Natural killer cell treated with Interleukin-12 subunit alpha and Interleukin-12 subunit beta and Interleukin-15 and Interleukin-18, amount 100 ng/mL, for 72 hours (primary cell): ENCODE results near the gene C1orf21. TPM values are rescaled to one million over a fixed set of nuclear protein-coding genes. Genes with fewer than 3 reads are reported as not detected.

Experiments
- ATAC-seq, 2 donors: fragments of 150-1000 bp; cut with Tn5 transposase in 1 of 2; sonication (Bioruptor Pico), chemical (Tn5 transposase) in 1 of 2; 2 replicates each; pipeline ENCODE4 v1.10.0; 2021
- DNase-seq: peaks from one replicate; pipeline ENCODE4 v3.0.0; 2022; ENCODE audit warnings: low spot score
- H3K27ac Mint-ChIP-seq, 2 donors: 1 replicate in 1 of 2; 2 replicates in 1 of 2; pipeline ENCODE4 v1.8.0; 2022; ENCODE audit warnings: mixed read lengths in 2 of 2, mild to moderate bottlenecking in 1 of 2, moderate library complexity in 1 of 2
- H3K27me3 Mint-ChIP-seq, 2 donors: 1 replicate in 1 of 2; 2 replicates in 1 of 2; pipeline ENCODE4 v1.8.0; 2022; ENCODE audit warnings: mixed read lengths in 2 of 2
- H3K36me3 Mint-ChIP-seq: one replicate; pipeline ENCODE4 v1.8.0; 2022; ENCODE audit warnings: mixed read lengths
- H3K4me1 Mint-ChIP-seq, 2 donors: 1 replicate in 1 of 2; 2 replicates in 1 of 2; pipeline ENCODE4 v1.8.0; 2022; ENCODE audit warnings: low read depth in 2 of 2, mixed read lengths in 2 of 2, mild to moderate bottlenecking in 1 of 2
- H3K4me3 Mint-ChIP-seq: one replicate; pipeline ENCODE4 v1.8.0; 2022; ENCODE audit warnings: mixed read lengths
- H3K9me3 Mint-ChIP-seq: 2 replicates; pipeline ENCODE4 v1.8.0; 2022; ENCODE audit warnings: mixed read lengths
- total RNA-seq, 2 donors: library from RNA; stranded (reverse); gene quantifications; one replicate each; pipeline ENCODE4 v1.2.3, GENCODE V29; 2022

The C1orf21 gene
- total RNA-seq, 2 donors from 2014 or later: 18.0 to 28.3 TPM

DNA sequence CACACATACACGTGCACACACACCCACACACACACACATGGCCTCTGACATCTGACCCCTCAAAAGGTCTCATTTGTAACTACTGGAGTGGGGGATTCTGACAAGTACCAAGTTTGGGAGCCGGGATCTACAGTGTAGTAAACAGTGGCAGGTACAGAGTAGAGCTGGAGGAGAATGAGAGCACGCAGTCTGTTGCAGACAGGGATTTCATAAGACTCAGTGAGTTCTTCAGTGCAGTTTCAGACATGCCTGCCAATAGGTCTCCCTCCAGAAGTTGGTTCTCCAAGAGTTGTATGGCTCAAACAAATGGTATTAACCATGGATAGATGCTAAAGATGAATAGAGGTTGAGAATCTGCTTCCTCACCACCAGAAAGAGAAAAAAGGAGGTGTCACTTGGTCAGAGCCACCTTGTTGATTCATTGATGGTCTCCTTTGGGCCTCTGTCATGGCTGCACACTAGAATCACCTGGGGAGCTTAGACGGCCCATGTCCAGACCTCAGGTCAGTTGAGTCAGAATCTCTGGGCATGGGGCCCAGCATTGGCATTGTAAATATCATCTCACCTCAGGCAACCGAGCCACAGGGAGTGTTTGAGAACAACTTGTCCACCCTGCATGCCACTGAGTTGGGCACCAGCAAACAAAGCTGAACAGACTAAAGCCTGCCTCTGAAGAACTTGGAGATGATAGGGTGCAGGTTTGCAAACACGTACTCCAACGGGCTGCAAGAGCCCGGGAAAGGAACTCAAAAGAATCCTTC is 245.8 kb downstream of the C1orf21 start:
- Mint-ChIP-seq H3K4me1 (peaks cover 7 to 10% of the 10 kb centered on the region in 2 donors), H3K27me3 (no peaks in the 10 kb centered on the region), H3K4me3 (no peak overlapping the region), H3K9me3 (no peaks in the 10 kb centered on the region), H3K27ac (no peak overlapping the region), H3K36me3 (no peaks in the 10 kb centered on the region)
- DNase-seq: no peak
- ATAC-seq: no peak

DNA sequence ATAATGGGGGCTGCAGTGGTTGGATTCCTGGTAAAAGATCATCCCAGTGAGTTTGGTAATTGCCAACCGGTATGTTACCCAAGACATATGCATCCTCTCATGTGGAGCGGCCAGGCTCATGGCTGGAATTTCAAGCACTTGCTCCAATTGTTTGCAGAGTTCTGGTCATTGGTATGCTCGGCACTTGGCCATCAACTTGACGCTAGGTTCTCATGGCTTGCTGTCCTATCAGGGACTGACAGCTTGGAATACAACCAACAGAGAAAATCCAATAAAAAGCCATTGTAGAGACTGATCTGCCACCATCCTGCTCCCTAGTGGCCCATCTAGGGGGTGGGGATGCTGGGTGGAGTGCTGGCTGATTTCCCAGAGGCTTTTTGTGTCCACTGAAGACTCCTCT is 247.0 kb downstream of the C1orf21 start:
- no peak overlapping the region for H3K27ac Mint-ChIP-seq
- DNase-seq (no peak), ATAC-seq (no peak)
- H3K4me1 Mint-ChIP-seq: peaks cover 7 to 13% of the 10 kb centered on the region in 2 donors
- no peaks in the 10 kb centered on the region for H3K9me3 Mint-ChIP-seq
- H3K27me3 Mint-ChIP-seq: no peaks in the 10 kb centered on the region
- H3K36me3 Mint-ChIP-seq: no peaks in the 10 kb centered on the region
- no peak overlapping the region for H3K4me3 Mint-ChIP-seq

GRCh38 chr1:184634296-184634695 is 247.5 kb downstream of the C1orf21 start:
- no peak overlapping the region for H3K4me3 Mint-ChIP-seq
- no peaks in the 10 kb centered on the region for H3K36me3 Mint-ChIP-seq
- no peak for ATAC-seq
- no peak overlapping the region for H3K27ac Mint-ChIP-seq
- no peaks in the 10 kb centered on the region for H3K27me3 Mint-ChIP-seq
- DNase-seq: no peak
- H3K4me1 Mint-ChIP-seq: peaks cover 2 to 9% of the 10 kb centered on the region in 2 donors
- H3K9me3 Mint-ChIP-seq: no peaks in the 10 kb centered on the region

DNA sequence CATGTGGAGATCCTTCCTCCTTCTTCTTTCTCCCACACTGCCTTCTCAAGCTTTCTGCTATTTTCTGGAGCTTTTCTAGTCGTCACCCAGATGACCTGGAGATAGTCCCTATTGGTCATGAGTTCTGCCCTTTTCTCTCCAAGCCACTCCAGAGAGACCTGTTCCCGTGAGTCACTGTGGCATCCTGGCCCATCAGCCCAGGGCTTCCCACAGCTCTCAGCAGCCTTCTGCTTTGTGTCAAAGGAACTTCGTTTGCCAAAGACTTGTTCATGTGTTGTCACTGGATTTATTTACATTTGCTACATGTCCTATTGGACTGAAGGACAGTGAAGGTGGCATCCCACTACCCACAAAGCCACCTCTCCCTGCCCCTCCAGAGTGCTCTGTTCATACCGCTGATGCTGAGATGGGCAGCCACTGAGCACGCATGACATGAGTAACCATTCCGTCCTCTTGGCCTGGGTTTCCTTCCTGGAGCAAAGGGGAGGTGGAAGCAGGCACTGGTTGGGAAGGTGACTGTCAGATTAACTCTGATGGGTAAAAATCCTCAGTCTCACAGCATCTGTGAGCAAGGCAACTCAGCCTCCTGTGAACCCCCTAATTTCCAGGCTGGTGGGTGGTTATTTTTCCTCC is 248.6 kb downstream of the C1orf21 start:
- Mint-ChIP-seq H3K36me3 (no peaks in the 10 kb centered on the region), H3K9me3 (no peaks in the 10 kb centered on the region), H3K4me3 (no peak overlapping the region), H3K4me1 (peaks cover 0 to 7% of the 10 kb centered on the region in 2 donors), H3K27me3 (no peaks in the 10 kb centered on the region), H3K27ac (peak overlapping the region in 1 of 2 donors; percentile 10)
- DNase-seq (no peak), ATAC-seq (no peak)

DNA sequence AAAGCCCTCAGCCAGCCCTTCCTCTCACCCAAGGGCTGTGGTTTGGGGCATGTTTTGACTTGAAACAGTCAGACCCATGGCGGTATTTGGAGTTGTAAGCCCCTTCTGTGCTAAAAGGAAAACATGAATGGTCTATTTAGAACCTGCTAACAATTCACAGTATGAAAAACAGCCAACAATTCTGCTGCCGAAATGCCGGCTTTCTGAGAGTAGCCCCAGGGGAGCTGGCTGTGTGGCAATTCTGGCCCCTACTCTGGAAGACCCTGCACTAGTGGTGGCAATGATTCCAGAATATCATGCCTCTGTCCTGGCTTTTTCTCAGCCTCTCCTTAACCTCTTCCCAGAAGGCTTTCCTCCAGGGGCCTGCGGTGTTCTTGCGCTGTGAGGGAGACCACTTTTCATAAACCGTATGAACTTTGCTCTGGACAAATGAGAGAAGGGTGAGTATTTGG is 249.2 kb downstream of the C1orf21 start:
- H3K4me3 Mint-ChIP-seq: no peak overlapping the region
- H3K36me3 Mint-ChIP-seq: no peaks in the 10 kb centered on the region
- no peaks in the 10 kb centered on the region for H3K27me3 Mint-ChIP-seq
- peaks cover 0 to 7% of the 10 kb centered on the region in 2 donors for H3K4me1 Mint-ChIP-seq
- ATAC-seq (no peak), DNase-seq (no peak)
- H3K9me3 Mint-ChIP-seq: no peaks in the 10 kb centered on the region
- H3K27ac Mint-ChIP-seq: peak overlapping the region in 1 of 2 donors; percentile 10

DNA sequence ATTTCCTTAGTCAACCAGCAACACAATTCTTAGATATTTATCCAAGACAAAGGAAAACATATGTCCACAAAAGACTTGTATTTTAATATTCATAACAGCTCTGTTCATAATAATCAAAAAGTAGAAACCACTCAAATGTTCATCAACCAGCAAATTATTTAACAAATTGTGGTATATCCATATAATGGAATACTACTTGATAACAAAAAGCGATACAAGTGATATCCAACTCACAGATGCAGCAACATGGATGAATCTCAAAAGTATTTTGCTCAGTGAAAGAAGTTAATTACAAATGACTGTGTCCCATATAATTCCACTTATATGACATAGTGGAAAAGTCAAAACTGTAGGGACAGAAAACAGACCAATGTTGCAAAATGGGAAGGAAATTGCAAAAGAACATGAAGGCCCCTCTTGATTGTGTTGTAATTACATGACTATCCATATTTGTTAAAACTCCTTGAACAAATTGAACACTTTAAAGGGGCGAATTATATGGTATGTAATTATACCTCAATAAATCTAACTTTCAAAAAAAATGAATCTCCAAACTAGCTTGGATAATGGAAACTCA is 250.9 kb downstream of the C1orf21 start:
- Mint-ChIP-seq H3K9me3 (no peaks in the 10 kb centered on the region), H3K27ac (no peak overlapping the region), H3K27me3 (no peaks in the 10 kb centered on the region), H3K4me1 (peaks cover 0 to 7% of the 10 kb centered on the region in 2 donors), H3K4me3 (no peak overlapping the region), H3K36me3 (no peaks in the 10 kb centered on the region)
- DNase-seq (no peak), ATAC-seq (no peak)

- Mint-ChIP-seq H3K4me1 (peaks cover 0 to 7% of the 10 kb centered on the region in 2 donors), H3K27ac (no peak overlapping the region), H3K4me3 (no peak overlapping the region), H3K36me3 (no peaks in the 10 kb centered on the region), H3K9me3 (no peaks in the 10 kb centered on the region), H3K27me3 (no peaks in the 10 kb centered on the region)
- DNase-seq (no peak), ATAC-seq (no peak)
Measured at GRCh38 chr1:184639205-184639604, 252.4 kb downstream of the C1orf21 start.

DNA sequence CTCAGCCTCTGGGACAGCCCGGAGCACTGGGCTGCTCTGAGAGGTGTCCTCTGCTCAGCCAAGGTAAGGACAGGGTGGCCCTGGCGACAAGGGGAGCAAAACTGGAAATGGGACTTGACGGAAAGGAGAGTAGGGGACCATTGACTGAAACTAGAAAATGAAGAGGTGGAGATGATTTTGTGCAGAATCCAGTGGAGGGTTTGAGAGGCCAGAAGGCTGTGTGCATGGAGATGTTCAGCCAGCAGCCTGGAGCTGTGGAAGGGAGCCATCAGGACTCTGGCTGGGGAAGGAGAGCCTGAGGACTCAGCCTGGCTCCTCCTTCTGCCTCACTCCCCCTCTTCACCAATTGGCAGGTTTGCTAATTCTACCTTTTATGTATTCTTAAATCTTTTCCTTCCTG is 253.7 kb downstream of the C1orf21 start:
- ATAC-seq (no peak), DNase-seq (no peak)
- Mint-ChIP-seq H3K4me3 (no peak overlapping the region), H3K27ac (no peak overlapping the region), H3K4me1 (peaks cover 0 to 7% of the 10 kb centered on the region in 2 donors), H3K36me3 (no peaks in the 10 kb centered on the region), H3K27me3 (no peaks in the 10 kb centered on the region), H3K9me3 (no peaks in the 10 kb centered on the region)

- Mint-ChIP-seq H3K36me3 (no peaks in the 10 kb centered on the region), H3K4me1 (peaks cover 0 to 11% of the 10 kb centered on the region in 2 donors), H3K27me3 (no peaks in the 10 kb centered on the region), H3K9me3 (no peaks in the 10 kb centered on the region), H3K27ac (no peak overlapping the region), H3K4me3 (no peak overlapping the region)
- DNase-seq (no peak), ATAC-seq (no peak)
Measured at GRCh38 chr1:184641894-184642293, 255.1 kb downstream of the C1orf21 start.

GRCh38 chr1:184643661-184644060 is 256.8 kb downstream of the C1orf21 start:
- Mint-ChIP-seq H3K4me3 (no peak overlapping the region), H3K9me3 (no peaks in the 10 kb centered on the region)

GRCh38 chr1:184644771-184645170 is 257.9 kb downstream of the C1orf21 start:
- peaks cover 0 to under 1% of the 10 kb centered on the region in 2 donors for H3K27me3 Mint-ChIP-seq
- ATAC-seq: no peak
- no peaks in the 10 kb centered on the region for H3K36me3 Mint-ChIP-seq
- H3K4me1 Mint-ChIP-seq: peaks cover 0 to 7% of the 10 kb centered on the region in 2 donors
- H3K9me3 Mint-ChIP-seq: no peaks in the 10 kb centered on the region
- H3K4me3 Mint-ChIP-seq: no peak overlapping the region
- DNase-seq: no peak
- no peak overlapping the region for H3K27ac Mint-ChIP-seq

More at GRCh38 chr1:184643661-184644060, 256.8 kb downstream of the C1orf21 start:
- DNase-seq (no peak), ATAC-seq (no peak)
- Mint-ChIP-seq H3K27me3 (no peaks in the 10 kb centered on the region), H3K27ac (no peak overlapping the region), H3K36me3 (no peaks in the 10 kb centered on the region), H3K4me1 (peaks cover 0 to 10% of the 10 kb centered on the region in 2 donors)

DNA sequence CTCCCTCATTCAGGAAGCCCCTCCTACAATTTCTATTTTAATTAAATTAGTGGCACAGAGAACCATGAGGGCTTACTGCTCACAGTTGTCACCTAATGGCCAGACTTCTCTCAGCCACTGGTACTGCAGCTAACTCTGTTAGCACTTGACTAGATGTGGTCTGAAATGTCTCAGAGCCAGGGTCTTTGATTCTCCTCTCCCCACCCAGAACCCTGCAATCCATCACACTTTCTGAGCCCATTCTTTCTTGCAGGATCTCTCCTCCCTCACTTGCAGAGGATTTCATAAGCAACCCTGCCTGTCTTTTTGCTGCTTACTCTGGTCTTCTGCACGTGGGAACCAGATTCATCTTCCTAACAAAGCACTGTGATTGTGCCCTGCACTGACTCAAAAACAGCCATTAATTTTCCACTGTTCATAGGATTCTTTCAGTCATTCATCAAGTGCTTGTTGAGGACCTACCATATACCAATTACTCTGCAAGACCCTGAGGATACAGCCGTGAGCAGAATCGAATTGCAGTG is 259.4 kb downstream of the C1orf21 start:
- peaks cover 0 to 4% of the 10 kb centered on the region in 2 donors for H3K4me1 Mint-ChIP-seq
- H3K36me3 Mint-ChIP-seq: no peaks in the 10 kb centered on the region
- H3K27ac Mint-ChIP-seq: no peak overlapping the region
- DNase-seq (no peak), ATAC-seq (no peak)
- H3K4me3 Mint-ChIP-seq: no peak overlapping the region
- peaks cover 6 to 8% of the 10 kb centered on the region in 2 donors for H3K27me3 Mint-ChIP-seq
- no peaks in the 10 kb centered on the region for H3K9me3 Mint-ChIP-seq

DNA sequence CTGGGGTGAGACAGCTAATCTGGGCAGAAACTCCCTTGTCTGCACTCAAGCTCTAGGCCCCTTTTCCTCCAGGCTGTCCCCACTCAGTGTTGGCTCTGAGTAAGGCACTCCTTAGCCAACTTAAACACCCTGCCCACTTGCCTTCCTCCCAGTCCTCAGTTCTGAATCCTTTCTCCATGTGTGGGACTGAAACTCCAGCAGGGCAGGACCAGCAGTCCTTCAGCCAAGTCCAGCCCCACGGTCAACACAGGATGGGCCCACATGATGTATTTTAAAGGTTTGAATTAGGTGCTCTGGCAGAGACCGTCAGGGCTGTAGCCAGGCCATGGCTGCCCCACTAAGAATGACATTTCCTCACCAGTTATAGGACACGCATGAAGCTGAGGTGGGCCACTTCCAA is 260.0 kb downstream of the C1orf21 start:
- no peak for DNase-seq
- no peak overlapping the region for H3K4me3 Mint-ChIP-seq
- no peak overlapping the region for H3K27ac Mint-ChIP-seq
- ATAC-seq: peak in 1 of 2 donors; percentile 6
- no peaks in the 10 kb centered on the region for H3K36me3 Mint-ChIP-seq
- H3K4me1 Mint-ChIP-seq: peaks cover 0 to 4% of the 10 kb centered on the region in 2 donors
- peaks cover 8 to 14% of the 10 kb centered on the region in 2 donors for H3K27me3 Mint-ChIP-seq
- no peaks in the 10 kb centered on the region for H3K9me3 Mint-ChIP-seq

GRCh38 chr1:184647471-184647870 is 260.6 kb downstream of the C1orf21 start:
- H3K27ac Mint-ChIP-seq: no peak overlapping the region
- DNase-seq: no peak
- H3K36me3 Mint-ChIP-seq: no peaks in the 10 kb centered on the region
- peaks cover 0 to 4% of the 10 kb centered on the region in 2 donors for H3K4me1 Mint-ChIP-seq
- no peaks in the 10 kb centered on the region for H3K9me3 Mint-ChIP-seq
- ATAC-seq: peak in 1 of 2 donors; percentile 20
- peaks cover 8 to 18% of the 10 kb centered on the region in 2 donors for H3K27me3 Mint-ChIP-seq
- no peak overlapping the region for H3K4me3 Mint-ChIP-seq
